Endodermal cell (in vitro differentiated cells): ENCODE data around the gene RFX4. TPM values are rescaled to one million over a fixed set of nuclear protein-coding genes. Genes with fewer than 3 reads are reported as not detected.

ENCODE experiments used
- DNase-seq: peaks from one replicate; pipeline ENCODE4 v3.0.0-alpha.2; 2017
- H3K27ac ChIP-seq: 2 replicates; pipeline ENCODE4 v1.5.1; 2013; ENCODE audit warnings: mild to moderate bottlenecking, low read depth, low read length, moderate library complexity
- H3K27me3 ChIP-seq: 2 replicates; pipeline ENCODE4 v1.6.1; 2013; ENCODE audit warnings: mild to moderate bottlenecking, low read length, moderate library complexity; ENCODE audit not compliant: insufficient read depth, control insufficient read depth, poor library complexity, severe bottlenecking
- H3K36me3 ChIP-seq: 2 replicates; pipeline ENCODE4 v1.7.0; 2013; ENCODE audit warnings: mild to moderate bottlenecking, low read length, moderate library complexity; ENCODE audit not compliant: control insufficient read depth, insufficient read depth
- H3K4me1 ChIP-seq: one replicate; pipeline ENCODE4 v1.7.0; 2013; ENCODE audit warnings: low read length; ENCODE audit not compliant: control insufficient read depth, insufficient read depth
- H3K4me3 ChIP-seq: 2 replicates; pipeline ENCODE4 v1.5.1; 2013; ENCODE audit warnings: mild to moderate bottlenecking, low read length, moderate library complexity
- H3K9ac ChIP-seq: 2 replicates; pipeline ENCODE4 v1.6.1; 2013; ENCODE audit warnings: mild to moderate bottlenecking, low read length, moderate library complexity; ENCODE audit not compliant: poor library complexity, severe bottlenecking; ENCODE audit errors: extremely low read depth
- H3K9me3 ChIP-seq: 2 replicates; pipeline ENCODE4 v1.6.1; 2013; ENCODE audit warnings: mild to moderate bottlenecking, low read length, moderate library complexity; ENCODE audit not compliant: control insufficient read depth
- H3K27ac Mint-ChIP-seq: 2 replicates; pipeline ENCODE4 v1.8.0; 2020; ENCODE audit warnings: mixed read lengths
- H3K27me3 Mint-ChIP-seq: 2 replicates; pipeline ENCODE4 v1.8.0; 2021; ENCODE audit warnings: mild to moderate bottlenecking, mixed read lengths; ENCODE audit not compliant: insufficient read depth
- H3K36me3 Mint-ChIP-seq: 2 replicates; pipeline ENCODE4 v1.8.0; 2020; ENCODE audit warnings: low read depth, mixed read lengths
- H3K4me1 Mint-ChIP-seq: 2 replicates; pipeline ENCODE4 v1.8.0; 2020; ENCODE audit warnings: mixed read lengths
- H3K4me3 Mint-ChIP-seq: 2 replicates; pipeline ENCODE4 v1.8.0; 2020; ENCODE audit warnings: mild to moderate bottlenecking, moderate library complexity, mixed read lengths
- H3K9me3 Mint-ChIP-seq: 2 replicates; pipeline ENCODE4 v1.8.0; 2020; ENCODE audit warnings: mild to moderate bottlenecking, mixed read lengths
- WGBS, 2 experiments: methylation state at CpG; one replicate each; pipeline versions ENCODE4 v1.1.5 to v1.1.7; 2013; ENCODE audit warnings: missing lambda C conversion rate in 2 of 2, mixed read lengths in 1 of 2; ENCODE audit not compliant: insufficient coverage in 1 of 2, insufficient read length in 1 of 2; 5-methylcytosine and 5-hydroxymethylcytosine counted together
- total RNA-seq, 2 donors: library from RNA; stranded (reverse); fragmentation: NEBNext Ultra II Directional in 1 of 2; extraction: Animal tissue kit (Norgen Biotek cat#: 25700) in 1 of 2; gene quantifications; 2 replicates in 1 of 2; 3 replicates in 1 of 2; pipeline ENCODE4 v1.2.1, GENCODE V29; 2021
- TF ChIP-seq, protein P1 (sequence below): fragments of 200-600 bp; sonication (generic); conservative IDR thresholded peaks from 2 replicates; pipeline ENCODE4 v1.5.0; 2021; ENCODE audit warnings: antibody characterized with exemption, mild to moderate bottlenecking

RFX4 gene
- total RNA-seq, 2 donors from 2014 or later = 0.09 to 0.86 TPM

DNA sequence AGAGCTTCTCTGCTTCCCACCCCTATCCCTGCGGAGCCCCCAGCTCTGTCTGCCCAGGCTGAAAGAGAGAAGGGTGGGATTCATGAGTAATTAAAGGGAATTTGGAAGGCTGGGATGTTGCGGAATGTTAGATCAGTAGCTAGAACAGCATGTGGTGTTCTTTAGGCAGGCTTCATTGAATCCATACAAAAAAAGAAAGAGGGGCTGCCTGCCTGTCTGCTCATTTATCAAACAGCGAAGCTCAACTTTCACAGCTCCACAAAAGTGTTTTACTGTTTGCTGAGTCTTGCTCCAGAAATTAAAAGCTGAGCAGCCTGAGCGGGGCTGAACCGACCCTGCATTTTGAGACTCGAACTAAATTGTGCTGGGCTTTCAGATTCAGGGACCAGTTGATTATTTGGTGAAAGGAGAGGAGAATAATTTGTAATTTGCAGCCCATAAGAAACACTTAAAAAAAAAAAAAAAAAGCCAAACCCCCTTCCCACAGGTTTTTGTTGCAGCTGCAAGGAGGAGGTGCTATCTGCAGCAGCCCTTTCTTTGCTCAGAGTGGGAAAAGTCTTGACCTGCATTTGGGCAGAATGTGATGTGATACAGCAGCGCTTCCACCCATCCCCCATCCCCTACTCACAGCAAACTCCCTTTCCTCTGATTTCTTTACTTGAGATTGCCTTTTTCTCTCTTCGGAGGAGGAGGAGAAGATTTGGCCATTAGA, 89.7 kb downstream of the RFX4 start:
- Mint-ChIP-seq H3K27ac (no peak overlapping the region), H3K4me1 (peaks cover 14% of the 10 kb centered on the region), H3K4me3 (no peak overlapping the region), H3K36me3 (no peaks in the 10 kb centered on the region), H3K9me3 (no peaks in the 10 kb centered on the region), H3K27me3 (peaks cover 4% of the 10 kb centered on the region)
- Histone ChIP-seq H3K9ac (no peak overlapping the region), H3K4me3 (no peak overlapping the region), H3K9me3 (no peaks in the 10 kb centered on the region), H3K36me3 (no peaks in the 10 kb centered on the region), H3K27me3 (no peaks in the 10 kb centered on the region), H3K27ac (peak overlapping the region; percentile 97), H3K4me1 (peaks cover 8% of the 10 kb centered on the region)
- TF ChIP-seq, protein P1, sequence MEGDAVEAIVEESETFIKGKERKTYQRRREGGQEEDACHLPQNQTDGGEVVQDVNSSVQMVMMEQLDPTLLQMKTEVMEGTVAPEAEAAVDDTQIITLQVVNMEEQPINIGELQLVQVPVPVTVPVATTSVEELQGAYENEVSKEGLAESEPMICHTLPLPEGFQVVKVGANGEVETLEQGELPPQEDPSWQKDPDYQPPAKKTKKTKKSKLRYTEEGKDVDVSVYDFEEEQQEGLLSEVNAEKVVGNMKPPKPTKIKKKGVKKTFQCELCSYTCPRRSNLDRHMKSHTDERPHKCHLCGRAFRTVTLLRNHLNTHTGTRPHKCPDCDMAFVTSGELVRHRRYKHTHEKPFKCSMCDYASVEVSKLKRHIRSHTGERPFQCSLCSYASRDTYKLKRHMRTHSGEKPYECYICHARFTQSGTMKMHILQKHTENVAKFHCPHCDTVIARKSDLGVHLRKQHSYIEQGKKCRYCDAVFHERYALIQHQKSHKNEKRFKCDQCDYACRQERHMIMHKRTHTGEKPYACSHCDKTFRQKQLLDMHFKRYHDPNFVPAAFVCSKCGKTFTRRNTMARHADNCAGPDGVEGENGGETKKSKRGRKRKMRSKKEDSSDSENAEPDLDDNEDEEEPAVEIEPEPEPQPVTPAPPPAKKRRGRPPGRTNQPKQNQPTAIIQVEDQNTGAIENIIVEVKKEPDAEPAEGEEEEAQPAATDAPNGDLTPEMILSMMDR = no peak
- DNase-seq = peak; percentile 61
- 46 to 63% methylated on average over 2 to 7 of the region's 8 CpGs for WGBS, 2 experiments

DNA sequence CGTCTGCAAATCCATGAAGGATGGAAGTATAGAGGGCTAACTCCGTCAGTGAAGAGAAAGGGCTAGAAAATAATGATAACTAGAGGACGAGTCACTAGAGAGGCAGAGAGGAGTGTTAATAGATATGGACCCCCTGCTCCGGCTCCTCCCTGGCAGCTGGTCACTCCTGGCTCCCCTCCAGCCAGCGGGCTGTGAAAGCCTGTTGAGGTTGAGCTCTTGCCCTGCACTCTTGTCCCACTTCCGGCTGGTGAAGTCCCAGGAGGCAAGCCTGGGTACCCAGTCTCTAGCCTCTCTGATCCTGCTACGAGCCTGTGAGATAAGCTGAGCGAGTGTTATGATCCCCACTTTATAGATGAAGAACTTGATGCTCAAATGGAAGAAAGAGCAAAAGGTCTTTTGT, 90.3 kb downstream of the RFX4 start:
- no peaks in the 10 kb centered on the region for H3K9me3 Mint-ChIP-seq
- no peaks in the 10 kb centered on the region for H3K9me3 ChIP-seq
- WGBS, 2 experiments = 63 to 79% methylated on average over 8 of the region's 8 CpGs

DNA sequence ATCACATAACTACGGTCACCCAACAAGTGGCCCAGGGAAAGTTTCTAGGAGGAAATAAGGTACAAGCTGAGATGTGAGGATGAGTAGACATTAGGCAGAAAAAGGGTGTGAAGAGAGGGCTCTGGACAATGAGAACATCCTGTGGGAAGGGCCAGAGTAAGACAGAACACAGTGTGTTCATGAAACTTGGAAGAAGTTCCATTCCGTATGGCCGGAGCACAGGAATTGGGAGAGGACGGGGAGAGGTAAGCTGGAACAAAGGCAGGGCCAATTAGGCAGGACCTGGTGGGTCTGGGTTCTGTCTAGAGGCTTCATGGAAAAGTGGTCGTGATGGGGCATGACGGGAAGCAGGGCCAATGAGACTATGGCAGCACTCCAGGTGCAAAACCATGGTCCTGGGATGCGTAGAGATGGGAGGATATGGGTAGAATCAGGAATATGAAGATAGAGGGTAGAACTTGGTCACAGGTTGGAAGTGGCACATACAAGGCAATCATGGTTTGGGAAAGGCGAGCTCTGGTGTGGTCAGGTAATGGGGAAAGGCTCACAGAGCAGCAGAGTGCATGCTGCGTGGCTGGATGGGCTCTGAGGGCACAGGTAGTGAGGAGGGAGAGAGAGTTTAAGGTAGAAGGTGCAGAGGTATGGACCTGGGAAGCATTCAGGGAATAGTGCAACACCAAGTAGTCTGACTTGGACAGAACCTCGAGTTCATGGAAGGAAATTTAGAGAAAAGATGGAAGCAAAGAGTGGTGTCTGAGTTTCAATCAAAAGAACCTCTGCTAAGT, 93.0 kb downstream of the RFX4 start:
- Histone ChIP-seq H3K27ac (no peak overlapping the region), H3K4me1 (peaks cover 8% of the 10 kb centered on the region), H3K4me3 (no peak overlapping the region), H3K9me3 (no peaks in the 10 kb centered on the region), H3K27me3 (no peaks in the 10 kb centered on the region), H3K36me3 (no peaks in the 10 kb centered on the region), H3K9ac (no peak overlapping the region)
- H3K36me3 Mint-ChIP-seq = no peaks in the 10 kb centered on the region
- H3K27me3 Mint-ChIP-seq = peaks cover 3% of the 10 kb centered on the region
- no peaks in the 10 kb centered on the region for H3K9me3 Mint-ChIP-seq
- H3K4me1 Mint-ChIP-seq = peaks cover 14% of the 10 kb centered on the region
- TF ChIP-seq, protein P1 = no peak
- DNase-seq = peak; percentile 29
- H3K27ac Mint-ChIP-seq = no peak overlapping the region
- 91 to 94% methylated on average over 8 to 10 of the region's 10 CpGs for WGBS, 2 experiments
- no peak overlapping the region for H3K4me3 Mint-ChIP-seq

More for the DNA sequence above, 90.3 kb downstream of the RFX4 start:
- Histone ChIP-seq H3K4me3 (no peak overlapping the region), H3K9ac (no peak overlapping the region), H3K36me3 (no peaks in the 10 kb centered on the region), H3K27ac (peak overlapping the region; percentile 97), H3K4me1 (peaks cover 8% of the 10 kb centered on the region), H3K27me3 (no peaks in the 10 kb centered on the region)
- TF ChIP-seq, protein P1 = no peak
- H3K36me3 Mint-ChIP-seq = no peaks in the 10 kb centered on the region
- no peak overlapping the region for H3K4me3 Mint-ChIP-seq
- no peak overlapping the region for H3K27ac Mint-ChIP-seq
- peaks cover 14% of the 10 kb centered on the region for H3K4me1 Mint-ChIP-seq
- peaks cover 3% of the 10 kb centered on the region for H3K27me3 Mint-ChIP-seq
- DNase-seq = peak; percentile 50
